ENCODE data around the gene SIRT2. TPM values are rescaled to one million over a fixed set of nuclear protein-coding genes. Genes with fewer than 3 reads are reported as not detected.
A peak's percentile ranks its signal among the peaks of the same experiment; 100 is the strongest.

SIRT2 gene
- polyA plus RNA-seq, 3 donors from 2014 or later: 96.8 to 114 (median 112) TPM

DNA sequence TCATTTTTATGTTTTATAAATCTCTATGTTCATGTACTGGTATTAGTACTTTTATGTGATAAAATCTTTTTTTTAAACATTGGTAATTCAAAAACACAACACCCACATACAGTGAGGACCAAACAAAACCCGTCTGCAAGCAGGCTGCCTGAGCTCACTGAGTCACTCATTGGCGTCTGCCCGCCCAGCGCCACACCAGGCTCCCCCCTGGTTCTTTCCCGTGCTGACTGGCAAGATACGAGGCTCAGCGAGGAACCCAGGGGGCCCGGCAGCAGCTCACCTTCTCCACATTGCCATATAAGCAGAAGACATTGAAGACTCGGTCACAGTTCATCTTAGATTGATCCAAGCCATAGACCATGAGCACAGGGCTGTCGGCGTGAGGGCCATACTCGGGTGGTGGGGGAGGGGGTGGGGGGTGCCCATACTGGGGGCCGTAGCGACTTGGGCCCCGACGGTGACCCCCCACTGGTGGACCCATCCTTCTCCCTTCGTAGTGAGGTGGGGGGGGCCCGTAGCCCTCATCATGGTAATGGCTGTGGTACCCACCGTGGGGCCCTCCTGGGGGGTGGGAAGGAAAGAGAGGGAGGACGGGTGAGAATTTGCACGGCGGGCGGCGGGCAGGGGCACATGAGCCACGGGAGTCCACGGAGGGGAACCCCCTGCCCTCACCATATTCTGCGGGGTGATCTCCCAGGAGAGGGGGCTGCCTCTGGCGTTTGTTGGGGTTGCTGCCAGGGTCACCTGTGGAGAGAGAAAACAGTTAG is 59.4 kb downstream of the SIRT2 start:
- H3K4me1 Mint-ChIP-seq: peaks cover 38 to 43% of the 10 kb centered on the region in 2 donors

DNA sequence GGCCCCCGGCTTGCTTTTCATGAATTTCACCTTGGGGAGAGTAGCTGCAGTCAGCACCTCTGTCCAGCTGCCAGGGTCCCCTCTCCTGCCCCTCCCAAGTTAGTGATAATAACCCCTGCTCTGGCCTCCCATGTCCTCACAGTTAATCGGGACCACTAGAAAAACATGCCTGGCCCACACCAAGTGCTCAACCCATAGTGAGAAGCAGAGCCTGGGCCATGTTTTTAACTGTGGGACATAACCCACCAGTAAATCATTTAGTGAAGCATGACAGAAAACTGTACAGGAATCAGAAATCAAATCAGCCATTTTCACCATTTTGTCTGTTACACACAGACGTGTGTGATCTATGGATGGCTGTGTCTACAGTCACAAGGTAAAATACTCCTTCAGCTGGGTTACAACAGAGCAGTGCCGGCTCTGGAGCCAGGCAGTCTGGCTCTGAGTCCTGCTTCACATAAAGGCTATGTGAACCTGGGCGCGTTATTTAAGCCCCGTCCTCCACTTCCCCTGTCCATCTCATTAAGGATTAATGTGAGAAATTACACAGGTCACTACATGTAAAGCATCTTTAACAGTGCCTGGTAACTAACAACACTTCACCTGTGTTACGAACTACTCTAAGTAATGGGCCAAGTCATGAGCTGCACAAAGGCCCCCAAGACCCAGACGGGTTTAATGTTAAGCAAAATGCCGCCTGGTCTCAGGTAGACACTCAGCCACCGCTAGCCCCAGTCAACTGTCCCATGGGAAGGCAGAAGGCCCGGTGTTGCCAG is 60.2 kb downstream of the SIRT2 start:
- Mint-ChIP-seq H3K4me1 (peaks cover 33 to 36% of the 10 kb centered on the region in 2 donors), H3K27ac (peak overlapping the region in 5 of 6 donors; percentile 37 to 84 (median 68)), H3K36me3 (peaks cover 28 to 75% (median 49%) of the 10 kb centered on the region in 3 donors), H3K27me3 (ENCODE audit: low read depth in 3 of 3) (peaks cover 18 to 30% (median 25%) of the 10 kb centered on the region in 3 donors), H3K4me3 (no peak overlapping the region), H3K9me3 (no peaks in the 10 kb centered on the region)
- DNase-seq: no peak

More for the DNA sequence above, 59.4 kb downstream of the SIRT2 start:
- H3K36me3 Mint-ChIP-seq: peaks cover 32 to 82% (median 53%) of the 10 kb centered on the region in 3 donors
- no peaks in the 10 kb centered on the region for H3K9me3 Mint-ChIP-seq
- H3K27ac Mint-ChIP-seq: peak overlapping the region in 3 of 6 donors; percentile 17 to 84 (median 84)
- H3K27me3 Mint-ChIP-seq (ENCODE audit: low read depth in 3 of 3): peaks cover 21 to 30% (median 25%) of the 10 kb centered on the region in 3 donors
- H3K4me3 Mint-ChIP-seq: no peak overlapping the region
- no peak for DNase-seq

DNA sequence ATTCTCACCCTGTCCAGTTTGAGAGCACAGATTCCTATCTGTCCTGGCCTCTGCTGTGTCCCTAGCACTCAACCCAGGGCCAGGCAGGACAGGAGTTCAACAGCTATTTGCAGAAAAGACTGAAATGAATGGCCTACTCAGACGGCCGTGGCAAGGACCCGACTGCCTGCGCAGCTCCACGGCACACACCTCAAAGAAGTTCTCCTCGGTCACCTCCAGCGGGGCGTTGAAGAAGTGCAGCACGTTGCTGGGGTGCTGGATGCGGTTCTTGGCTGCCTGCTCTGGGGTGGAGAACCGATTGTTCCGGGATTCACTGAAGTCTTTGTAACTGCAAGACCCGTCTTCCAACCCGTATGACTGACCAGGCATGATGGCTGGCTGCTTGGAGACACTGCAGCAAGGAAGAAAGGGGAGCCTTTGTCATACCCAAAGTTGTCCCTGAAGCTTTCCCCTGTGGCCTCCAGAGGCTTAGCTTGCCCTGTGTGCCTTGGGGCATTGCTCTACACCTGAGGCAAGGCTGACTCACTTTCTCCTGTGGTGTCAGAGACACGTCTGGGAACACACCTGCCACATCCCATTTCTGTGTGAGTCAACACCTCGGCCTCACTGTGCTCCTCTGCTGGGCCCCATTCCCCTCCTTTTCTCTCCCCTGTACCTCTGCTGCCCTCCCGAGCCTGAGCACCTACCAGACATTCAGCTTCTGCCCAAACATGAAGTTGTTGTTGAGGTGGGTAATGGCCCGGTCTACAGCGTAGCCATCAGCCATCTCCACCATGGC is 61.0 kb downstream of the SIRT2 start:
- Mint-ChIP-seq H3K9me3 (no peaks in the 10 kb centered on the region), H3K4me1 (peaks cover 25 to 28% of the 10 kb centered on the region in 2 donors), H3K27ac (peak overlapping the region in 5 of 6 donors; percentile 37 to 84 (median 65)), H3K4me3 (no peak overlapping the region), H3K36me3 (peaks cover 23 to 67% (median 44%) of the 10 kb centered on the region in 3 donors), H3K27me3 (ENCODE audit: low read depth in 3 of 3) (peaks cover 15 to 30% (median 25%) of the 10 kb centered on the region in 3 donors)
- DNase-seq: no peak

DNA sequence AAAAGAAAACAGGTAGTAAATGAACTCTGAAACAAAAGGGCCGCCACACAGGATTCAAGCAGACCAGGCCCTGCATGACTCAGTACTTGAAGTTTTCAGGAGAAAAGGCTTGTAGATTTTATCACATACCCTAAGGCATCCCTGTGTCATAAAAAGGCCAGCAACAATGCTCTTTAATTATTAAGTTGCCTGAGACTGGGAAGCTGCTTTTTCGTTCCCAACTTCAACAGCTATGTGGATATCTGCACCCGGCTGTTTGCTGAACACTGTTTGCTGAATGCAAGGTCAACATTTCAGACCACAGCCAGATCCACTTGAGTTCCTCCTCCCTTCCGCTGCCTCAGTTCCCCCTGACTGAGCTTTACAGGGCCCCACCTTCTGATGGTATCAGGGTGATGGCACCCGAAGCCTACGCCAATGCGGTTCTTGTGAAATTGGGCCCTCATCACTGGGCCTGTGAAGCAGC is 61.7 kb downstream of the SIRT2 start:
- H3K4me3 Mint-ChIP-seq: no peak overlapping the region

DNA sequence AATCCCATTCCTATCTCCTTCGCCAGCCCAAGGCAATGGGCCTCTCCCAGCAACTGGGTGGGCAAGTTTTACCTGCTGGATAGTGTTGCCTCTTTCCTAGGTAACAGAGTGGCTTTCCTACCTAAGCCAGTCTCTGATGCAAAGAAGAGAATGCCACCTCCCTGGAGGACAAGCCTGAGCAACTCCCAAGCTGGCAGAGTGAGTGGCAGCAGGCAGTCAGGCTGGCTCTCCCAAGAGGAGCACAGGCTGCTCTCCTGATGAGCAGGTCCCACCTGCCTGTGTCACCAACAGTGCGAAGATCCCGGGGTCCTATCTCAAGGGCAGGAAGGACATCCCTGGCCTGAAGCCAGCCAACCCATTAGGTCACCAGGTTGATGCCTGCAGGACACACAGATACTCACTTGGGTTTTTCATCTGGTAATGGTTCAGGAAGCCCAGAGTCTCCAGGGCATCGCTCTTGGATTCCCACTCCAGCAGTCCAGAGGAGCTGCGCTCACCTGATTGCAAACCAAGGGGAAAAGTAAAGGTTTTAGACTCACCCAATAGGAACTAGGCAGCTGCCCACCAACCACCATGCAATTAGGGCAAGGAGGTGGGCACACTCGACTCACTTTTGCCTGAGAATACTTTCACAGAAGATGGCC is 62.3 kb downstream of the SIRT2 start:
- no peak overlapping the region for H3K4me3 Mint-ChIP-seq
- H3K4me1 Mint-ChIP-seq: peaks cover 17 to 18% of the 10 kb centered on the region in 2 donors
- peaks cover 15 to 54% (median 35%) of the 10 kb centered on the region in 3 donors for H3K36me3 Mint-ChIP-seq
- H3K27me3 Mint-ChIP-seq (ENCODE audit: low read depth in 3 of 3): peaks cover 12 to 21% (median 16%) of the 10 kb centered on the region in 3 donors
- peak overlapping the region in 3 of 6 donors; percentile 30 to 57 (median 42) for H3K27ac Mint-ChIP-seq
- DNase-seq: no peak
- no peaks in the 10 kb centered on the region for H3K9me3 Mint-ChIP-seq

More for the DNA sequence above, 61.7 kb downstream of the SIRT2 start:
- Mint-ChIP-seq H3K36me3 (peaks cover 19 to 60% (median 41%) of the 10 kb centered on the region in 3 donors), H3K4me1 (peaks cover 20 to 21% of the 10 kb centered on the region in 2 donors), H3K9me3 (no peaks in the 10 kb centered on the region), H3K27me3 (ENCODE audit: low read depth in 3 of 3) (peaks cover 15 to 27% (median 22%) of the 10 kb centered on the region in 3 donors), H3K27ac (peak overlapping the region in 2 of 6 donors; percentile 30 to 42)
- no peak for DNase-seq

DNA sequence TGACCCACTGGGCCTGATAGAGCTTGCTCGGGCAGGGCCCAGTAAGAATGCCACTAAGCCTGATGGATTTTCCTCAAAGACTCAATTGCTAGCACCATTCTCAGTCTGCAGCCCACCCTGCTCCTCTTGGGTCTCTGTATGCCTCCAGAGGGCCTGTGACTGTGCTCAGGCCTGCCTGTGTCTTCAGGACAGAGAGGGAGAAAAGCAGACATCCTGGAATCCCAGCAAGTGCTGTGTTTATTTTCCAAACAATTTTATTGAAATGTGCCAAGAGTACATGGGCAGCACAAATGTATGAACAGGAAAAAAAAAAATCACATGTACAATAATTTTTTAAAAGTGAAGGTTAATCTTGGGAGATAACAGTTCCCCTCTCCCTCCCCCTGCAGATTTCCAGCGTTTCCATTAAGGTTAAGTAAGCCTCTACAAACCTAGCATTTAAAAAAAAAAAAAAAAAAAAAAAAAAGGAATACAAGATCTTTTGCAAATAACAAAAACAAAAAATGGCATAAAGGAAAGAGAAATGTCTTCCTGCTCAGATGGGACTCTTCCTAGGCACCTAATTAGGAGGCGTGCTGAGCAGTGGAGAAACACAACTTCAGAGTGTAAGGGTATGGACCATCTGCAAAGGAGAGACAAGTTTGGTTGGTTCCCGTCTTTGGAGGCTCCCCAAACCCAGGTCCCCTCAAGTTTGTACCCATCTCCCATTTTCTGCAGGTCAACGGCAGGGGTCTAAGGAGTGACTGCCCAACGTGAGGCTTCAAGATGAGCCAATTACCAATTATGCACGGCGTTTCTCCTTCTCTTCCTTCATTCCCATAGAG is 63.0 kb downstream of the SIRT2 start:
- H3K36me3 Mint-ChIP-seq: peaks cover 11 to 47% (median 29%) of the 10 kb centered on the region in 3 donors
- peaks cover 11 to 14% (median 14%) of the 10 kb centered on the region in 3 donors for H3K27me3 Mint-ChIP-seq (ENCODE audit: low read depth in 3 of 3)
- no peaks in the 10 kb centered on the region for H3K9me3 Mint-ChIP-seq
- H3K4me3 Mint-ChIP-seq: no peak overlapping the region
- H3K4me1 Mint-ChIP-seq: peaks cover 18 to 19% of the 10 kb centered on the region in 2 donors
- DNase-seq: no peak
- peak overlapping the region in 4 of 6 donors; percentile 30 to 57 (median 48) for H3K27ac Mint-ChIP-seq

DNA sequence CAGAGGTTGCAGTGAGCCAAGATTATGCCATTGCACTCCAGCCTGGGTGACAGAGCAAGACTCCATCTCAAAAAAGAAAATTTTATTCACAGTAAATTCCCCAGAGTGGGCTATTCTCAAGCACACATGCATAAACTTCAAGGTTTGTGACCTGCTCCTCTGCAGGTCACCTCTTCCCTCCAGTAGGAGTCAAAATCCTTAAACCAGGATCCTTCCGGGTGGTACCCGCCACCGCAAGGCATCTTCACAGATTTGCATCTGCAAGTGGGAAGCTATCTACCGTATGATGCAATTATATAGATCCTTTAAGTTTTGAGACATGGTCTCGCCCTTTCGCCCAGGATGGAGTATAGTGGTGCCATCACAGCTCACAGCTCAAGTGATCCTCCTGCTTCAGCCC is 64.8 kb downstream of the SIRT2 start:
- no peak overlapping the region for H3K4me3 Mint-ChIP-seq
- no peaks in the 10 kb centered on the region for H3K9me3 Mint-ChIP-seq
- peak overlapping the region in 2 of 6 donors; percentile 40 to 71 for H3K27ac Mint-ChIP-seq
- no peak for DNase-seq
- peaks cover 27 to 29% of the 10 kb centered on the region in 2 donors for H3K4me1 Mint-ChIP-seq
- peaks cover 9 to 11% (median 10%) of the 10 kb centered on the region in 3 donors for H3K27me3 Mint-ChIP-seq (ENCODE audit: low read depth in 3 of 3)
- peaks cover 15 to 40% (median 22%) of the 10 kb centered on the region in 3 donors for H3K36me3 Mint-ChIP-seq

DNA sequence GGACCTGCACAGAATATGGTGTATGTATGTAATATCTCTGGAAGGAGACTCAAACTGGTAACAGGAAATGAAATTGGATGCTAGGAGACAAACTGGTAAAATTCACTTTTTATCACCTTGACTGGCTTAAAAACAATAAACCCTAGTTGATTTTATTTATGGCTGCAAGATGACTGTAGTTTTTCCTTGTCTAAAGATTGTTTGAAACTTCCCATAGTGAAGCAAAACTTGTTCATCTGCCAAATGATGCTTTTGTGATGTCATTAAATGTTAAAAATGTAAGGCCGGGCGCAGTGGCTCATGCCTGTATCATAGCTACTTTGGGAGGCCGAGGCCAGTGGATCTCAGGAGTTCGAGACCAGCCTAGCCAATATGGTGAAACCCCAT is 65.3 kb downstream of the SIRT2 start:
- Mint-ChIP-seq H3K27ac (peak overlapping the region in 5 of 6 donors; percentile 34 to 70 (median 63)), H3K4me1 (peaks cover 27 to 29% of the 10 kb centered on the region in 2 donors), H3K9me3 (no peaks in the 10 kb centered on the region), H3K4me3 (no peak overlapping the region), H3K27me3 (ENCODE audit: low read depth in 3 of 3) (peaks cover 7 to 11% (median 9%) of the 10 kb centered on the region in 3 donors), H3K36me3 (peaks cover 10 to 35% (median 18%) of the 10 kb centered on the region in 3 donors)
- DNase-seq: no peak

DNA sequence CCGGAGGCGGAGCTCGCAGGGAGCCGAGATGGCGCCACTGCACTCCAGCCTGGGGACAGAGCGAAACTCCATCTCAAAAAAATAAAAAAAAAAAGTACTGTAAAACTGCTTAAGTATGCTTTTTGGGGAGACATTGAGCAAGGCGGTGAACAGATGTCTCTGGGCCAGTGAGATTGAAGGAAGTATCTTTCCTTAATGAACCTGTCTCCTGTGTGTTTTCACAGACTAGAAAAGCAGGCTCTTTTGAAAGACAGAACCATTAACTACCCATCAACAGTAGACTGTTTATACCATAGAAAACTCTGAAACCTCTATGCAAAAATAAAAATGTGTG is 66.4 kb downstream of the SIRT2 start:
- Mint-ChIP-seq H3K27me3 (ENCODE audit: low read depth in 3 of 3) (peaks cover 0 to 7% (median 3%) of the 10 kb centered on the region in 3 donors), H3K4me1 (peaks cover 27 to 28% of the 10 kb centered on the region in 2 donors), H3K27ac (peak overlapping the region in 5 of 6 donors; percentile 24 to 70 (median 30)), H3K36me3 (peaks cover 12 to 29% (median 14%) of the 10 kb centered on the region in 3 donors), H3K9me3 (no peaks in the 10 kb centered on the region), H3K4me3 (peak overlapping the region in 3 of 5 donors; percentile 15 to 21 (median 15))
- DNase-seq: no peak

DNA sequence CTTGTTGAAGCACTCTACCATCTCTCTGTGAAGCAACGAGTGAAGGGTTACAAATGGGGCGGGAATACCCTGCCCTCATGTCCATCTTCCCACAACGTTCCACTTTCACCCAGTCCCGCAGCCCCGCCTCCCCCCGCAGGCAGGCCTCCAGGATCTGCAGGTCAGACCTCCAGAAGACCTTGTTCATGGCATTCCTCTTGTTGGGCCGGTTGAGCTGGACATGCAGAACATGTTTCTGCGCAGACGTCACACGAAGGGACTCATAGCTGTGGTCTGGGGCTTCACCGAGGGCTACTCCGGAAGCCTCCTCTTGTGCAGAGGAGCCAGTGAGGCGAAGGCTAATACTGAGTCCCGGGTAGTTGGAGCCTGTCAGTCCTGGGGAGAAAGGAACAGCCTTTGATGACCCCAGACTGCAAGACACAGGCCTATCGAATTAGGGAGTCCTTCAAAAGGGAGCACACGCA is 68.2 kb downstream of the SIRT2 start:
- H3K4me1 Mint-ChIP-seq: peaks cover 31 to 39% of the 10 kb centered on the region in 2 donors

DNA sequence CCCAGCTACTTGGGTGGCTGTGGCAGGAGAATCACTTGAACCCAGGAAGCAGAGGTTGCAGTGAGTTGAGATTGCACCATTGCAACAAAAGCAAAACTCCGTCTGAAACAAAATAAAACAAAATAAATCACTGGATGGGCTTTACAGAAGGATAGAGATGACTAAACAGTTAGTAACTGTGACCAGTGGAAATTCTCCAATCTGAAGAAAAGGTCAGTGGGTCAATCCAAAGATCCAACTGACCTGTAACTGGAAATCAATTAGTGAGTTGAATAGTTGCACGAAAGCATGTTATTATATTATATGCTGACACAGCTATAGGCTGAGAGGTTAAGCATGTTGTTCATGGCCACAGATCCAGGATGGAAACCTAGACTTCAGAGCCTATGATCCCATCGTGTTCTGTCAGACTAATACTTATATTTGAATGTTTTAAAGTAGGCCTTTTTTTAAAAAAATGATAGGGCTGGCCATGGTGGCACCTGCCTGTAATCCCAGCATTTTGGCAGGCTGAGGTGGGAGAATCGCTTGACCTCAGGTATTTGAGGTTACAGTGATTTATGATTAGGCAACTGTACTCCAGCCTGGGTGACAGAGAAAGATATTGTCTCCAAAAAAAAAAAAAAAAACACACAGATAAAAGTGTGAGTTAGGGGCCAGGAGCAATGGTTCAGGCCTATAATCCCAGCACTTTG is 69.2 kb downstream of the SIRT2 start:
- H3K4me1 Mint-ChIP-seq: peaks cover 33 to 41% of the 10 kb centered on the region in 2 donors
- H3K4me3 Mint-ChIP-seq: peak overlapping the region; percentile 90 to 96 (median 92)
- no peaks in the 10 kb centered on the region for H3K9me3 Mint-ChIP-seq
- peaks cover 11 to 20% (median 11%) of the 10 kb centered on the region in 3 donors for H3K36me3 Mint-ChIP-seq
- H3K27ac Mint-ChIP-seq: peak overlapping the region; percentile 89 to 98 (median 95)
- DNase-seq: no peak
- H3K27me3 Mint-ChIP-seq (ENCODE audit: low read depth in 3 of 3): peaks cover 0 to 4% (median 3%) of the 10 kb centered on the region in 3 donors

More for the DNA sequence above, 68.2 kb downstream of the SIRT2 start:
- Mint-ChIP-seq H3K27me3 (ENCODE audit: low read depth in 3 of 3) (peaks cover 0 to 4% (median 3%) of the 10 kb centered on the region in 3 donors), H3K9me3 (no peaks in the 10 kb centered on the region), H3K36me3 (peaks cover 11 to 23% (median 13%) of the 10 kb centered on the region in 3 donors), H3K4me3 (peak overlapping the region; percentile 90 to 96 (median 92)), H3K27ac (peak overlapping the region; percentile 89 to 98 (median 95))
- DNase-seq: peak in 1 of 3 donors; percentile 36

Data from immature natural killer cell (primary cell).